GM12874 (cell line): Measurements from ENCODE around the gene HENMT1.

Source experiments
- CTCF ChIP-seq: IDR thresholded peaks from 2 replicates; pipeline ENCODE4 v1.5.1; 2011; ENCODE audit warnings: low read depth, mild to moderate bottlenecking, control low read depth, low read length, moderate library complexity; ENCODE audit not compliant: insufficient read depth

HENMT1 gene

GRCh38 chr1:108685529-108685928, 24.6 kb upstream of the HENMT1 start:
- TF ChIP-seq CTCF, result no peak

GRCh38 chr1:108679586-108680213, 18.8 kb upstream of the HENMT1 start:
- TF ChIP-seq CTCF, result no peak

- TF ChIP-seq CTCF, result no peak
These were observed 17.8 kb upstream of the HENMT1 start for GRCh38 chr1:108678706-108679105.

- no peak for TF ChIP-seq CTCF
These were observed 10.2 kb upstream of the HENMT1 start for GRCh38 chr1:108671143-108671542.

GRCh38 chr1:108670131-108670773, 9.4 kb upstream of the HENMT1 start:
- no peak for TF ChIP-seq CTCF

- TF ChIP-seq CTCF, result no peak
These were observed 8.8 kb upstream of the HENMT1 start for GRCh38 chr1:108669679-108670078.

GRCh38 chr1:108668777-108669176, 7.9 kb upstream of the HENMT1 start:
- TF ChIP-seq CTCF, result no peak
